ENCODE measurements around the gene RTEL1. TPM values are rescaled to one million over a fixed set of nuclear protein-coding genes. Genes with fewer than 3 reads are reported as not detected.

Gene RTEL1
- polyA plus RNA-seq, 1 donor from 2014 or later: 29.2 TPM

GRCh38 chr20:63685269-63686026 is 27.3 kb downstream of the RTEL1 start:
- H3F3A ChIP-seq (ENCODE audit: insufficient read depth, low read length, poor library complexity, severe bottlenecking): no peaks in the 10 kb centered on the region
- H3K36me3 ChIP-seq (ENCODE audit: insufficient read depth, low read length): no peaks in the 10 kb centered on the region
- H3K9me3 ChIP-seq (ENCODE audit: low read length): no peaks in the 10 kb centered on the region
- H3K79me2 ChIP-seq (replicated peaks; ENCODE audit: insufficient read depth, low read length): no peaks in the 10 kb centered on the region
- no peak for TF ChIP-seq RAD21 (conservative IDR thresholded peaks at IDR 0.05)
- no peak for TF ChIP-seq POLR2AphosphoS5 (IDR thresholded peaks at IDR 0.05)
- TF ChIP-seq, protein P1, sequence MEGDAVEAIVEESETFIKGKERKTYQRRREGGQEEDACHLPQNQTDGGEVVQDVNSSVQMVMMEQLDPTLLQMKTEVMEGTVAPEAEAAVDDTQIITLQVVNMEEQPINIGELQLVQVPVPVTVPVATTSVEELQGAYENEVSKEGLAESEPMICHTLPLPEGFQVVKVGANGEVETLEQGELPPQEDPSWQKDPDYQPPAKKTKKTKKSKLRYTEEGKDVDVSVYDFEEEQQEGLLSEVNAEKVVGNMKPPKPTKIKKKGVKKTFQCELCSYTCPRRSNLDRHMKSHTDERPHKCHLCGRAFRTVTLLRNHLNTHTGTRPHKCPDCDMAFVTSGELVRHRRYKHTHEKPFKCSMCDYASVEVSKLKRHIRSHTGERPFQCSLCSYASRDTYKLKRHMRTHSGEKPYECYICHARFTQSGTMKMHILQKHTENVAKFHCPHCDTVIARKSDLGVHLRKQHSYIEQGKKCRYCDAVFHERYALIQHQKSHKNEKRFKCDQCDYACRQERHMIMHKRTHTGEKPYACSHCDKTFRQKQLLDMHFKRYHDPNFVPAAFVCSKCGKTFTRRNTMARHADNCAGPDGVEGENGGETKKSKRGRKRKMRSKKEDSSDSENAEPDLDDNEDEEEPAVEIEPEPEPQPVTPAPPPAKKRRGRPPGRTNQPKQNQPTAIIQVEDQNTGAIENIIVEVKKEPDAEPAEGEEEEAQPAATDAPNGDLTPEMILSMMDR (IDR thresholded peaks at IDR 0.05; ENCODE audit: poor library complexity, severe bottlenecking): no peak
- TF ChIP-seq EP300 (conservative IDR thresholded peaks at IDR 0.05; ENCODE audit: poor library complexity, severe bottlenecking): no peak
- TF ChIP-seq TAF1 (IDR thresholded peaks at IDR 0.05; ENCODE audit: low read depth): no peak
- no peak for TF ChIP-seq EZH2 (IDR thresholded peaks at IDR 0.05; ENCODE audit: borderline replicate concordance, insufficient read depth, low read length, poor library complexity, severe bottlenecking)
- no peak for TF ChIP-seq SMC3 (conservative IDR thresholded peaks at IDR 0.05; ENCODE audit: poor library complexity)
- no peak overlapping the region for H3K27ac ChIP-seq (ENCODE audit: low read length)
- H3K27me3 ChIP-seq (ENCODE audit: insufficient read depth, low read depth, low read length): no peaks in the 10 kb centered on the region
- no peak overlapping the region for H3K4me3 ChIP-seq (ENCODE audit: low read length)
- H2AFZ ChIP-seq (ENCODE audit: low read depth, low read length): no peak overlapping the region
- H3K9me2 ChIP-seq (ENCODE audit: insufficient read depth, low read length): no peaks in the 10 kb centered on the region
- no peak overlapping the region for H3K9ac ChIP-seq (ENCODE audit: low read length)
- H3K4me2 ChIP-seq (ENCODE audit: low read length): no peak overlapping the region
- no peaks in the 10 kb centered on the region for H4K20me1 ChIP-seq (ENCODE audit: insufficient read depth)

- H3K9me3 ChIP-seq (ENCODE audit: low read length): no peaks in the 10 kb centered on the region
- H3K4me3 ChIP-seq (ENCODE audit: low read length): no peak overlapping the region
- no peaks in the 10 kb centered on the region for H3F3A ChIP-seq (ENCODE audit: insufficient read depth, low read length, poor library complexity, severe bottlenecking)
- no peaks in the 10 kb centered on the region for H3K36me3 ChIP-seq (ENCODE audit: insufficient read depth, low read length)
- no peaks in the 10 kb centered on the region for H4K20me1 ChIP-seq (ENCODE audit: insufficient read depth)
- H3K9me2 ChIP-seq (ENCODE audit: insufficient read depth, low read length): no peaks in the 10 kb centered on the region
- H3K27ac ChIP-seq (ENCODE audit: low read length): no peak overlapping the region
- H2AFZ ChIP-seq (ENCODE audit: low read depth, low read length): no peak overlapping the region
- no peak overlapping the region for H3K4me2 ChIP-seq (ENCODE audit: low read length)
- H3K27me3 ChIP-seq (ENCODE audit: insufficient read depth, low read depth, low read length): no peaks in the 10 kb centered on the region
- TF ChIP-seq, protein P1 (IDR thresholded peaks at IDR 0.05; ENCODE audit: poor library complexity, severe bottlenecking): no peak
- TF ChIP-seq EP300 (conservative IDR thresholded peaks at IDR 0.05; ENCODE audit: poor library complexity, severe bottlenecking): no peak
- TF ChIP-seq TAF1 (IDR thresholded peaks at IDR 0.05; ENCODE audit: low read depth): no peak
- no peak for TF ChIP-seq SMC3 (conservative IDR thresholded peaks at IDR 0.05; ENCODE audit: poor library complexity)
- no peak for TF ChIP-seq POLR2AphosphoS5 (IDR thresholded peaks at IDR 0.05)
- TF ChIP-seq RAD21 (conservative IDR thresholded peaks at IDR 0.05): no peak
- TF ChIP-seq, protein P2, sequence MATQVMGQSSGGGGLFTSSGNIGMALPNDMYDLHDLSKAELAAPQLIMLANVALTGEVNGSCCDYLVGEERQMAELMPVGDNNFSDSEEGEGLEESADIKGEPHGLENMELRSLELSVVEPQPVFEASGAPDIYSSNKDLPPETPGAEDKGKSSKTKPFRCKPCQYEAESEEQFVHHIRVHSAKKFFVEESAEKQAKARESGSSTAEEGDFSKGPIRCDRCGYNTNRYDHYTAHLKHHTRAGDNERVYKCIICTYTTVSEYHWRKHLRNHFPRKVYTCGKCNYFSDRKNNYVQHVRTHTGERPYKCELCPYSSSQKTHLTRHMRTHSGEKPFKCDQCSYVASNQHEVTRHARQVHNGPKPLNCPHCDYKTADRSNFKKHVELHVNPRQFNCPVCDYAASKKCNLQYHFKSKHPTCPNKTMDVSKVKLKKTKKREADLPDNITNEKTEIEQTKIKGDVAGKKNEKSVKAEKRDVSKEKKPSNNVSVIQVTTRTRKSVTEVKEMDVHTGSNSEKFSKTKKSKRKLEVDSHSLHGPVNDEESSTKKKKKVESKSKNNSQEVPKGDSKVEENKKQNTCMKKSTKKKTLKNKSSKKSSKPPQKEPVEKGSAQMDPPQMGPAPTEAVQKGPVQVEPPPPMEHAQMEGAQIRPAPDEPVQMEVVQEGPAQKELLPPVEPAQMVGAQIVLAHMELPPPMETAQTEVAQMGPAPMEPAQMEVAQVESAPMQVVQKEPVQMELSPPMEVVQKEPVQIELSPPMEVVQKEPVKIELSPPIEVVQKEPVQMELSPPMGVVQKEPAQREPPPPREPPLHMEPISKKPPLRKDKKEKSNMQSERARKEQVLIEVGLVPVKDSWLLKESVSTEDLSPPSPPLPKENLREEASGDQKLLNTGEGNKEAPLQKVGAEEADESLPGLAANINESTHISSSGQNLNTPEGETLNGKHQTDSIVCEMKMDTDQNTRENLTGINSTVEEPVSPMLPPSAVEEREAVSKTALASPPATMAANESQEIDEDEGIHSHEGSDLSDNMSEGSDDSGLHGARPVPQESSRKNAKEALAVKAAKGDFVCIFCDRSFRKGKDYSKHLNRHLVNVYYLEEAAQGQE (IDR thresholded peaks at IDR 0.05; ENCODE audit: borderline replicate concordance): no peak
- no peak for TF ChIP-seq MXI1 (conservative IDR thresholded peaks at IDR 0.05; ENCODE audit: poor library complexity, severe bottlenecking)
- no peak for TF ChIP-seq EZH2 (IDR thresholded peaks at IDR 0.05; ENCODE audit: borderline replicate concordance, insufficient read depth, low read length, poor library complexity, severe bottlenecking)
- no peaks in the 10 kb centered on the region for H3K79me2 ChIP-seq (replicated peaks; ENCODE audit: insufficient read depth, low read length)
- no peak overlapping the region for H3K9ac ChIP-seq (ENCODE audit: low read length)
Measured at GRCh38 chr20:63686094-63686491, 28.0 kb downstream of the RTEL1 start.
